Measurements from ENCODE around the gene TTC28.

- TF ChIP-seq CTCF (IDR thresholded peaks at IDR 0.05): no peak
- no peak for TF ChIP-seq POLR2A (IDR thresholded peaks at IDR 0.05)
Observed at GRCh38 chr22:28229566-28230485, 449.8 kb downstream of the TTC28 start.

Measured in heart left ventricle (tissue), 13 donors.